ENCODE results near the gene MAST4.

Gene MAST4

GRCh38 chr5:66826263-66826662 lies 230.1 kb downstream of the MAST4 start:
- no peak overlapping the region for H3K4me3 ChIP-seq (ENCODE audit: low read depth, low read length)
- H3K36me3 ChIP-seq (ENCODE audit: control insufficient read depth in 2 of 2, insufficient read depth in 1 of 2, low read length in 2 of 2) = no peaks in the 10 kb centered on the region
- CTCF ChIA-PET = interaction anchor here (2.9 kb wide), 1 partner anchor 12 kb away, joined by 17 read pairs; no protein-coding TSS in a partner anchor
- POLR2A ChIA-PET = no interaction called here
- no peaks in the 10 kb centered on the region for H3K9me3 ChIP-seq (ENCODE audit: control insufficient read depth, insufficient read depth, low read depth, low read length)
- no peak for TF ChIP-seq ZSCAN4 (tag by site-specific recombination; IDR thresholded peaks at IDR 0.05)
- TF ChIP-seq EGR2 (tag by site-specific recombination; IDR thresholded peaks at IDR 0.05; ENCODE audit: low read depth) = no peak
- TF ChIP-seq ZNF623 (tag by site-specific recombination; IDR thresholded peaks at IDR 0.05) = no peak
- TF ChIP-seq CTCF (tag by site-specific recombination; IDR thresholded peaks at IDR 0.05) = no peak
- no peak for TF ChIP-seq ZNF394 (tag by site-specific recombination; IDR thresholded peaks at IDR 0.05; ENCODE audit: borderline replicate concordance)
- TF ChIP-seq ZNF350 (tag by site-specific recombination; IDR thresholded peaks at IDR 0.05) = no peak
- no peak for TF ChIP-seq ZNF521 (tag by site-specific recombination; IDR thresholded peaks at IDR 0.05)
- no peak for TF ChIP-seq ZBTB20 (tag by site-specific recombination; IDR thresholded peaks at IDR 0.05)
- TF ChIP-seq, protein P1, sequence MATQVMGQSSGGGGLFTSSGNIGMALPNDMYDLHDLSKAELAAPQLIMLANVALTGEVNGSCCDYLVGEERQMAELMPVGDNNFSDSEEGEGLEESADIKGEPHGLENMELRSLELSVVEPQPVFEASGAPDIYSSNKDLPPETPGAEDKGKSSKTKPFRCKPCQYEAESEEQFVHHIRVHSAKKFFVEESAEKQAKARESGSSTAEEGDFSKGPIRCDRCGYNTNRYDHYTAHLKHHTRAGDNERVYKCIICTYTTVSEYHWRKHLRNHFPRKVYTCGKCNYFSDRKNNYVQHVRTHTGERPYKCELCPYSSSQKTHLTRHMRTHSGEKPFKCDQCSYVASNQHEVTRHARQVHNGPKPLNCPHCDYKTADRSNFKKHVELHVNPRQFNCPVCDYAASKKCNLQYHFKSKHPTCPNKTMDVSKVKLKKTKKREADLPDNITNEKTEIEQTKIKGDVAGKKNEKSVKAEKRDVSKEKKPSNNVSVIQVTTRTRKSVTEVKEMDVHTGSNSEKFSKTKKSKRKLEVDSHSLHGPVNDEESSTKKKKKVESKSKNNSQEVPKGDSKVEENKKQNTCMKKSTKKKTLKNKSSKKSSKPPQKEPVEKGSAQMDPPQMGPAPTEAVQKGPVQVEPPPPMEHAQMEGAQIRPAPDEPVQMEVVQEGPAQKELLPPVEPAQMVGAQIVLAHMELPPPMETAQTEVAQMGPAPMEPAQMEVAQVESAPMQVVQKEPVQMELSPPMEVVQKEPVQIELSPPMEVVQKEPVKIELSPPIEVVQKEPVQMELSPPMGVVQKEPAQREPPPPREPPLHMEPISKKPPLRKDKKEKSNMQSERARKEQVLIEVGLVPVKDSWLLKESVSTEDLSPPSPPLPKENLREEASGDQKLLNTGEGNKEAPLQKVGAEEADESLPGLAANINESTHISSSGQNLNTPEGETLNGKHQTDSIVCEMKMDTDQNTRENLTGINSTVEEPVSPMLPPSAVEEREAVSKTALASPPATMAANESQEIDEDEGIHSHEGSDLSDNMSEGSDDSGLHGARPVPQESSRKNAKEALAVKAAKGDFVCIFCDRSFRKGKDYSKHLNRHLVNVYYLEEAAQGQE (tag by site-specific recombination; IDR thresholded peaks at IDR 0.05) = no peak
- H3K27ac ChIP-seq (ENCODE audit: extremely low read depth, low read depth, low read length) = no peak overlapping the region
- H3K4me1 ChIP-seq (ENCODE audit: control insufficient read depth, insufficient read depth, low read length) = peaks cover 12% of the 10 kb centered on the region

- TF ChIP-seq ZBTB1 (tag by site-specific recombination; IDR thresholded peaks at IDR 0.05) (no peak), ZNF391 (tag by site-specific recombination; IDR thresholded peaks at IDR 0.05; ENCODE audit: borderline replicate concordance, low read depth) (no peak), ZNF768 (tag by site-specific recombination; IDR thresholded peaks at IDR 0.05) (no peak), MZF1 (tag by site-specific recombination; IDR thresholded peaks at IDR 0.05; ENCODE audit: borderline replicate concordance) (no peak), ZNF132 (tag by site-specific recombination; IDR thresholded peaks at IDR 0.05; ENCODE audit: borderline replicate concordance) (no peak), PRDM1 (tag by site-specific recombination; IDR thresholded peaks at IDR 0.05) (no peak), ZNF146 (tag by site-specific recombination; IDR thresholded peaks at IDR 0.05) (no peak), ZSCAN4 (tag by site-specific recombination; IDR thresholded peaks at IDR 0.05) (no peak)
- TF ChIP-seq, protein P2, sequence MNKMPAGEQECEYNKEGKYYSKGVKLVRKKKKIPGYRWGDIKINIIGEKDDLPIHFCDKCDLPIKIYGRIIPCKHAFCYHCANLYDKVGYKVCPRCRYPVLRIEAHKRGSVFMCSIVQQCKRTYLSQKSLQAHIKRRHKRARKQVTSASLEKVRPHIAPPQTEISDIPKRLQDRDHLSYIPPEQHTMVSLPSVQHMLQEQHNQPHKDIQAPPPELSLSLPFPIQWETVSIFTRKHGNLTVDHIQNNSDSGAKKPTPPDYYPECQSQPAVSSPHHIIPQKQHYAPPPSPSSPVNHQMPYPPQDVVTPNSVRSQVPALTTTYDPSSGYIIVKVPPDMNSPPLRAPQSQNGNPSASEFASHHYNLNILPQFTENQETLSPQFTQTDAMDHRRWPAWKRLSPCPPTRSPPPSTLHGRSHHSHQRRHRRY (tag by site-specific recombination; IDR thresholded peaks at IDR 0.05) = no peak
- Histone ChIP-seq H3K9me3 (ENCODE audit: control insufficient read depth, insufficient read depth, low read depth, low read length) (no peaks in the 10 kb centered on the region), H3K27ac (ENCODE audit: extremely low read depth, low read depth, low read length) (no peak overlapping the region), H3K4me3 (ENCODE audit: low read depth, low read length) (no peak overlapping the region), H3K36me3 (ENCODE audit: control insufficient read depth in 2 of 2, insufficient read depth in 1 of 2, low read length in 2 of 2) (no peaks in the 10 kb centered on the region), H3K4me1 (ENCODE audit: control insufficient read depth, insufficient read depth, low read length) (peaks cover 12% of the 10 kb centered on the region)
- POLR2A ChIA-PET = no interaction called here
- CTCF ChIA-PET = interaction anchor here (0.6 to 2.9 kb wide), 2 partner anchors 13 to 520 kb away, joined by 3 to 17 read pairs; no protein-coding TSS in a partner anchor
These were observed 230.5 kb downstream of the MAST4 start for GRCh38 chr5:66826696-66827095.
